Measurements from ENCODE around the gene OLFML2B.

DNA sequence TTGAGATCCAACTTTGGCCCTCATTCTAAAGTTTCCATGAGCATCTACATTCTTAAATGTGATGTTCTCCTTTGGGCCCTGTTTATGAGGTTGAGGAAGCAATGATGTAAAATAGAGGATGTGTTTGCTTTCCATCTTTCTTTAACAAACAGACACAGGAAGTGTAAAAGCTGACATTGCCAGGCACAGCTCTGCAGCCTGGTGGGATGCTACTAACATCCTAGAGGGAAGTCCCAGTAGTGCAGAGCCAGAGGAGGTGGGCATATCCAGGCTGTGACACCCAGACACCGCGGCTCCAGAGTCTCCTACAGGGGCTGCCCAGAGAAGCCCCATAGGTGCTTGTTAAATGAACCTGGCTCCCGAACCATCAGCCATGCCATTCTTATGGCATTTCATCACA, 16.2 kb downstream of the OLFML2B start:
- TF ChIP-seq, protein P1, sequence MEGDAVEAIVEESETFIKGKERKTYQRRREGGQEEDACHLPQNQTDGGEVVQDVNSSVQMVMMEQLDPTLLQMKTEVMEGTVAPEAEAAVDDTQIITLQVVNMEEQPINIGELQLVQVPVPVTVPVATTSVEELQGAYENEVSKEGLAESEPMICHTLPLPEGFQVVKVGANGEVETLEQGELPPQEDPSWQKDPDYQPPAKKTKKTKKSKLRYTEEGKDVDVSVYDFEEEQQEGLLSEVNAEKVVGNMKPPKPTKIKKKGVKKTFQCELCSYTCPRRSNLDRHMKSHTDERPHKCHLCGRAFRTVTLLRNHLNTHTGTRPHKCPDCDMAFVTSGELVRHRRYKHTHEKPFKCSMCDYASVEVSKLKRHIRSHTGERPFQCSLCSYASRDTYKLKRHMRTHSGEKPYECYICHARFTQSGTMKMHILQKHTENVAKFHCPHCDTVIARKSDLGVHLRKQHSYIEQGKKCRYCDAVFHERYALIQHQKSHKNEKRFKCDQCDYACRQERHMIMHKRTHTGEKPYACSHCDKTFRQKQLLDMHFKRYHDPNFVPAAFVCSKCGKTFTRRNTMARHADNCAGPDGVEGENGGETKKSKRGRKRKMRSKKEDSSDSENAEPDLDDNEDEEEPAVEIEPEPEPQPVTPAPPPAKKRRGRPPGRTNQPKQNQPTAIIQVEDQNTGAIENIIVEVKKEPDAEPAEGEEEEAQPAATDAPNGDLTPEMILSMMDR (IDR thresholded peaks at IDR 0.05), result no peak
- TF ChIP-seq POLR2A (IDR thresholded peaks at IDR 0.05) (no peak), EP300 (IDR thresholded peaks at IDR 0.05) (no peak), POLR2AphosphoS5 (IDR thresholded peaks at IDR 0.05) (no peak)
